IPS-NIHi11 (cell line): ENCODE results near the gene ALPG.
"Not testable (repeated sequence)": the region's sequence is repeated elsewhere in the genome, so short reads cannot be mapped to it uniquely, and the experiment has no call there.

ENCODE experiments used
- DNase-seq: peaks from one replicate; pipeline ENCODE4 v3.0.0; 2012; ENCODE audit warnings: mixed read lengths, low spot score

Gene ALPG

DNA sequence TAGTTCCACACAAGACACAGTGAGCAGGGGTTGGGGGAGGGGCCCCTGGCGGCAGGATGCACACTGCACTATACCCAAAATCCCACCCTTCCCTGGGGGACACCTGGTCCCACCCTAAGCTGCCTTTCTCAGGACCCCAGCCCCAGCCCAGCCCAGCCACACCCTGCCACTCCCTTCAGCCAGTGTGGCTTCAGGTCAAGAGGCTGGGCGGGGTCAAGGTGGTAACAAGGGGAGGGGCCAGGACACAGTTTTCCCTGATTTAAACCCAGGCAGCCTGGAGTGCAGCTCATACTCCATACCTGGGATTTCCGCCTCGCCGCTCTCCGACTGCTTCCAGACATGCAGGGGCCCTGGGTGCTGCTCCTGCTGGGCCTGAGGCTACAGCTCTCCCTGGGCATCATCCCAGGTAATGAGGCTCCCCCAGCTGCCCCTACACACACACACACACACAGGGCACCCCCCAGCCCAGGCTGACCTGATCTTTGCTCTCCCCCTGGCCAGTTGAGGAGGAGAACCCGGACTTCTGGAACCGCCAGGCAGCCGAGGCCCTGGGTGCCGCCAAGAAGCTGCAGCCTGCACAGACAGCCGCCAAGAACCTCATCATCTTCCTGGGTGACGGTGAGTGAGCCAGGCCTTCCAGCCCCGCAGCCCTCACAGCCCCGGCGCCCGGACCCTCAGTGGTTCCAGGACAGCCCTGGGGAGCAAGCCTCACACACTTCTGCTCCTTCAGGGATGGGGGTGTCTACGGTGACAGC, at the start of gene ALPG:
Gene ALPG, plus strand, starts transcription at position 289 of the 755 bp plus-strand sequence. Its CDS starts 51 bp downstream, at position 340.
- DNase-seq: peak; percentile 49

DNA sequence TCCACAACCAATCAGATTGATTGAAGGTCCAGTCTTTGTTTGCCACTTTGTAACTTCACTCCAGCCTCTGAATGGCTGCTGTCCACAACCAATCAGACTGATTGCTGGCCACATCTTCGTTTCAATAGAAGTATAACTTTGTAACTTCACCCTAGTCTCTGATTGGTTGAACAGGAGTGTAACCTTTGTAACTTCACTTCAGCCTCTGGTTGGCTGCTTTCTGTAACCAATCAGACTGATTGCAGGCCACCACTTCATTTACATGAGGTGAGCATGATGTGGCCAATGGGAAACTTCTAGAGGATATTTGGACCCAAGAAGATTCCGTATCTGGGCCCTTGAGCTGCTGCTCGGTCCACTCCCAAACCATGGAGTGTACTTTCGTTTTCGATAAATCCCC, 45.0 kb upstream of the ALPG start:
- DNase-seq: no peak

DNA sequence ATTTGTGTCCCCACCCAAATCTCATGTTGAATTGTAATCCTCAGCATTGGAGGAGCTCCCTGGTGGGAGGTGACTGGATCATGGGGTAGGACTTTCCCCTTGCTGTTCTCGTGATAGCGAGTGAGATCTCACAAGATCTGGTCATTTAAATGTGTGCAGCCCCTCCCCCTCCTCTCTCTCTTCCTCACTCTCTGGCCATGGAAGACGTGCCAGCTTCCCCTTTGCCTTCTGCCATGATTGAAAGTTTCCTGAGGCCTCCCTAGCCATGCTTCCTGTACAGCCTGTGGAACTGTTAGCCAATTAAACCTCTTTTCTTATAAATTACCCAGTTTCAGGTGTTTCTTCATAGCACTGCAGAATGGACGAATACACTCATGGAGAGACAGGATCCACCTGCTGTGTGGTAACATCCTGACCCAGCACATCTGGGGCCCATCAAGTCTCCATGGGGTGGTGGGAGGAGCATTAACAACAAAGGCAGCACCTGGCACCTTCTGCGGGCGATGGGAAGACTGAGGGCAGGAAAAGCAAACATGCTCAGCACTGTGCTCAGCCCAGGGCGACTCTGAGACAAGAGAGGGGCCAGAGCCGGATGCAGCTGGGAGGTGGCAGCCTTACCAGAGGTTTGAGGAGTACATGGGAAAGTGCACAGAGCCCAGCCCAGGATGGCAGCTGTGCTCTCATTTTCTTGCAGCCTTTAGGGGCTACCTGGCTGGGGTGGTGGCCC, 44.3 kb upstream of the ALPG start:
- DNase-seq: no peak

DNA sequence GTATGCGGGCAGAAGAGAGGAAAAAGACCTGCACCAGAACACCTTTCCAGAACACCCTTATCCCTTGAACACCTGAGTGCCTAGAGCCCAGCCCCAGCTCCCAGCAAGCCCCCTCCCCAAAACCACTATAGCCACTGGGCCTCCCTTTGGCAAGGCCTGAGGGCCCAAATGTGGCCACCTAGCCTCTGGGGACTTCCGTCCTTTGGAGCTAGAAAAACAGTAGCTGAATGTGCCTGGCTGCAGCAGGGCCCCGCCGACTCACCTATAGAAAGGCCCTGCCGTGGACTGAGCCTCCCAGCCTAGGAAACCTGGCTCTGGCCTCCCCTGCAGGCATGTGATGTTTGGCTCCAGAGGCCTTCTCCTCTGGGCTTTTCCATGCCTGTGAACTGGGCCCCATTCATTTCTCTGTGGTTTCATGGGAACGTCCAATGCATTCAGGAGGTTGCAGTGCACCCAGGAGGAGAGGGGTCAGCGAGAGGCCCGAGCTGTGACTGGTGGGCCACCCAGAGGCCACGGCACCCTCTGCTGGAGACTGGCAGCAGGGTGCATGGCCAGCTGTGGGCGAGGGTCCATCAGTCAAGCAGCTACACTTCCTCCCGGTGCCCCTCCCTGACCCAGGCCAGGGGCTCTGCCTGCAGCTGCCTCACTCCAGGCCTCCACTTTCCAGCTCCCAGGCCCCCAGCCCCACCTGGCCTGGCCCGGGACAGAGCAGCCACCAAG, 43.4 kb upstream of the ALPG start:
- DNase-seq: not testable (repeated sequence)

DNA sequence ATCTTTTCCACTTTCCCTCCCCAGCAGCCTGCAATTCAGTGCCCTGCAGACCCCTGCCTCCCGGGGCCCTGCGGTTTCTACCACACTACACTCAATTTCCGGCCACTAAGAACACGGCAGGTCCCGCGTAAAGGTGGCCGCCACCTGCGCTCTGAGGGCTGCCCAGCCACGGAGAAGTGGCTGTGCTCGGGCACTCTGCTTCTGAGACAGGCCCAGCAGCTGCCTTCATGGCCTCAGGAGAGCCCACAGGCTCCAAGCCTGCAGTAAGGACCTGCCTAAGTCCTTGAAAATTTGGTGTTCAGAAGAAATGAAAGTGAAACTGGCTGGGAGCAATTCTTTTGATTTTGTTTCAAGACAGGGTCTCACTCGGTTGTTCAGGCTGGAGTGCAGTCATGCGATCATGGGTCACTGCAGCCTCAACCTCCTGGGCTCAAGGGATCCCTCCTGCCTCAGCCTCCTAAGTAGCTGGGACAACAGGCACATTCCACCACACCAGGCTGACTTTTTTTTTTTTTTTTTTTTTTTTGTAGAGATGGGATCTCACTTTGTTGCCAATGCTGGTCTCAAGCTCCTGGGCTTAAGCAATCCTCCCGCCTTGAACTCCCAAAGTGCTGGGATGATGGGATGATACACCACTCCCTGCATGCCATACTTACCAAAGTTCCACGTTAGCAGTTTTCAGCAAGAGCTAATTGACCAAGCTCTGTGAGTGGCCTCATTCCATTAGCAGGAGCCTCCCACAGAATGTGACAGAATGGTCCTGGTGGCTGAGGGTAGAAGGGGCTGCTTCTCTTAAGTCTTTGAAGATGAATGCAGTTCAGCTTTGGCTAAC, 42.6 kb upstream of the ALPG start:
- DNase-seq: no peak

DNA sequence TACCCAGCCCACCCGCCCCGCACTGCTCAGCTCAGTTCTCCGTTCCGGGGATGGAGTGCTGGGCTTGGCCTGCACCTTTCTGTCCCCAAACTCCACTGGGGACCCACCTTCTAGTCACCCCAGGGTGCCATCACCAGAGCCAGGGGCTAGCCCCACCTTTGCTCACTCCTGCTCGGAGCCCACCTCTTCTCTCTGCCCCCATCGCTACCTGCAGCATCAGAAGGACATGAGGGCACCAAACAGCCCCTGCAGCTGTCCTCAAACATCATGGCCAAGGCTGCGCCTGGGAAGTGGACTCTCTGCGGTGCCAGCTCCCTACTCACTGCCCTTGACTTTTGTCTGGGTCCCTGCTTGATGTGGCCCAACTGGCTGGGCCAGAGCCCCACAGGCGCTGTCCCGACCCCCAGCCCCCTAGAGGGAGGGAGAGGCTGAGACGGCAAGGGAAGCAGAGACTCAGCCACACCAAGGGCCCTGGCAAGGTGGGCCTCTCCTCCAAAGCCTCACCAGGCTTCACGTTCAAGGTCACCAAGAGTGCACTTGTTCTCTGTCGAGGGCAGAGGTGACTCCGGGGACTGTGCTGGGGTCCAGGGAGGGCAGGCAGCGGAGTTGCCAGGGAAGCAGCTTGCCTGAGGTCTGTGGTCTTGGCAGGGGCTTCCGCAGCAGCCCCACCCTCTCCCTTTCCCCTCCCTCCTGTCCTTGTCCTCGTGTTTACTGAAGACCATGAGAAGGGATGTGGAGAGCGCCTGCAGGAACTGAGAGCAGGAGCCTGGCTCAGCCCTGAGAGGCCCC, 41.6 kb upstream of the ALPG start:
- DNase-seq: not testable (repeated sequence)

DNA sequence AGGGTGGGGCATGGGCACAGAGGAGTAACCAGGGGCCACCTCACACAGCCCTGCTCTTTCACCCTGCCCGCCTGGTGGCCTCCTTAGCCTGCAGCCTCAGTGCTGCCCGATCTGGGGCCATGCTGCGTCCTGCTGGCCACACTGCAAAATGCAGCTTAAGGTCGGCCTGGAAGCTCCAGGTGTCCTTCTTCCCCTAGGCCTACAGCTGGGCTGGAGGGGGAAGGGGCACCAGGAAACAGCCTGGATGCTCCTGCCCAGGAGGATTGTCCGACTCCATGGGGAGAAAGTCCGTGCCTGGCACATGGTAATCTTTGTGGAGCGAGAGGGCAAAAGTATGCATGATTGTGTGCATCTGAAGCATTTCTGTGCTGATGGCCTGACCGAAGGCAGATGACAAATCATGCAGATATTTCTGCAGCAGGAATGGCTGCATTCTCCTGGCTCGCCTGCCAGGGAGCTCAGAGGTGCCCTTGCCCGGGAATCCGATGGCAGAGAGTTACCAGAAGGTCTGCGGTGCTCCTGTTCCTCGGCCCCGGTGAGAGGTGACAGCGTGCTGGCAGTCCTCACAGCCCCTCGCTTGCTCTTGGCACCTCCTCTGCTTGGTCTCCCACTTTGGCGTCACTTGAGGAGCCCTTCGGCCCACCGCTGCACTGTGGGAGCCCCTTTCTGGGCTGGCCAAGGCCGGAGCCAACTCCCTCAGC, 40.9 kb upstream of the ALPG start:
- DNase-seq: peak; percentile 75

DNA sequence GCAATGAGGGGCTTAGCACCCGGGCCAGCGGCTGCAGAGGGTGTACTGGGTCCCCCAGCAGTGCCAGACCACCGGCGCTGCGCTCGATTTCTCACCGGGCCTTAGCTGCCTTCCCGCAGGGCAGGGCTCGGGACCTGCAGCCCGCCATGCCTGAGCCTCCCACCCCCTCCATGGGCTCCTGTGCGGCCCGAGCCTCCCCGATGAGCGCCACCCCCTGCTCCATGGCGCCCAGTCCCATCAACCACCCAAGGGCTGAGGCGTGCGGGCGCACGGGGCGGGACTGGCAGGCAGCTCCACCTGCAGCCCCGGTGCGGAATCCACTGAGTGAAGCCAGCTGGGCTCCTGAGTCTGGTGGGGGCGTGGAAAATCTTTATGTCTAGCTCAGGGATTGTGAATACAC, 40.2 kb upstream of the ALPG start:
- DNase-seq: not testable (repeated sequence)

DNA sequence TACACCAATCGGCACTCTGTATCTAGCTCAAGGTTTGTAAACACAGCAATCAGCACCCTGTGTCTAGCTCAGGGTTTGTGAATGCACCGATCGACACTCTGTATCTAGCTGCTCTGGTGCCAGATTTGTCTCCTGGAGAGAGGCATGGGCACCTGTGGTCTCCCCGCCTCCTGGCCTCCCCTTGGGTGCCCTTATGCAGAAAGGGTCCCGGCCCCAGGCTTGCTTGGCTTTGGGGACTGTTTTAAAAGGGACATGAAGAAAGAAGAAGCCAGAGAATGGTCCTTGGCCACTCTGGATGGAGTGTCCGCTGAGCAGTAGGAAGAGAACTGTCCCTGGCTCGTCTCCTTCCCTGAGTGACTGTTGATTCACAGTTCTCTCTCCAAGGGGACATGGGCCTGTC, 39.6 kb upstream of the ALPG start:
- DNase-seq: no peak

DNA sequence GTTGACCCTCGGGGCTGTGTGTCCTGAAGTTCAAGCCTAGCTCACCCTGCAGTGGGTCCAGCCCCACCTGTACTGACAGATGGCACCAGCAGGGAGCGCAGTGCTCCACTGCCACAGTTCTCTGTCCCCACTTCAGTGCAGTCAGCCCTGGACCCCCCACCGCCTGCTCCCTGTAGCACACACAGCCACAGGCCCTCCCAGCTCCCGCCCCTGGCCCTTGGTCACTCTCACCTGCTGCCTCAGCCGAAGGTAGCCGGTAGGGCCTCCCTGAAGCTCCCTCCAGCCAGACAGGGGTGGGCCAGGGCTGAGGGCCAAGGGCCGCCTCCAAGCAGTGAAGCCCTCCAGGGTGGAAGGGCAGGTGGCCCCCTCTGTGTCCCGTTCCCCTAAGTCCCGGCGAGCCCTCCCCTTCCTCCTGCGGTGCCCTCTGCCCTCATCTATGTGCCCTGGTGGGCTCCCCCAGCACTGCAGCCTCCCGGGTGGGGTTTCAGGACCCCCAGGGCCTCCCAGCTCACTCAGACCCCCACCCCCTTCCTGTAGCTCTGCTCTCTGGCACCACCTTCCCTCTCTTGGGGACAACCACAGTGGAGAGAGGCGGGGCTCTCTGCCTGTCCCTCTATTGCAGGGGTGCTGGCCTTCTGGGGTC, 38.9 kb upstream of the ALPG start:
- DNase-seq: peak; percentile 74

DNA sequence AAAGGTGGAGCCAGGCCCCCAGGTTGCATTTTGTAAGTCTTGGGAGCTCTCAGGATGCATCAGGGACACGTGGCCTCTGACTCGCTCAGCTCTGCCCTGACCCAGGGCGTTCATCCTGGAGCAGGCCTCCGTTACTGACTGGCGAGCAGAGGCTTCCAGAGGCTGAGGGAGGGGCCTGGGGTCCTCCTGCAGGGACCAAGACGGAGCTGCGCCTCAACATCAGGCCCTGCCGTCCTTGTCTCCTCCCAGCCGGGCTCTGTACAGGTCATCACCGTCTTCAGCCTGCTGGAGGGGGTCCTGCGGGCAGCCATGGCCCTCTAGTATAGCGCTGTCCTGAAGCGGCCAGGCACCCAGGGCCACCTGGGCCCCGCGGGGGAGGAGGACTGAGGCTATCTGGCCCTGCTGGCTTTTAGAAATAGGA, 38.3 kb upstream of the ALPG start:
- DNase-seq: no peak

DNA sequence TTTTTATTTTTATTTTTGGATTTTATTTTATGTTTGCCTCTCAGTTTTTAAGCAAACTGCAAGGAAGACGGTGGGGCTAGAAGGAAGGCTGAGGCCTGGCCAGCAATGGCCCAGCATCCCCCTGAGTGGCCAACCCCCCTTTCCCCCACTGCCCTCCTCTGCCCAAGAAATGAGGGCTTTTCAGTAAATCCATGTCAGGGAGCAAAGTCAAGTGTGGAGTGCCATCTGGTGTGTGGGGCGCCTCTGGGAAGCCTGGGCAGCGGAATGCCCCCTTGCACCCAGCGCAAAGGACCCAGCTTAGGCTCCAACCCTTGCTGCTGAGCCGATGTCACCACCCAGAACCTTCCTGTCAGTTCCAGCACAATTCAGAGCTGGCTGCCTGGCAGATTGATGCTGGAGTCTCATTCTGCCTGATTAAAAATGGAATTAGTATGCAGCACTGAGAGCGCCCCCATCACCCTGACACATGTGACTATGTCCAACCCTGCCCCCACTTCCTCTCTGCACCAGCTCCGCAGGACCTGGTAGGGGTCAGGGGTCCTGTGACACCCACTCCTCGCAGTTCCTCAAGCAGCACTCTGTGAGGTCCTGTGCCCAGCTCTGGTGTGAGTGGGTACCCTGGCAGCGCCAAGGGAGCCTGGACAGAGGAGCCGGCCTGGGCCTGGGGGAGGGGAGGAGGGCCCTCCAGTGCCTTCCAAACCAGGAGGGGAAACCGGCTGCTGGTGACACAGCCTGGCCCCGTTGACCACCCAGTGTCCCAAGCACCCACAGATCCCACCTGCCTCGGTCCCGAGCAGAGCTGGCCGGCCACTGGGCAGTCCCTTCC, 37.3 kb upstream of the ALPG start:
- DNase-seq: no peak

DNA sequence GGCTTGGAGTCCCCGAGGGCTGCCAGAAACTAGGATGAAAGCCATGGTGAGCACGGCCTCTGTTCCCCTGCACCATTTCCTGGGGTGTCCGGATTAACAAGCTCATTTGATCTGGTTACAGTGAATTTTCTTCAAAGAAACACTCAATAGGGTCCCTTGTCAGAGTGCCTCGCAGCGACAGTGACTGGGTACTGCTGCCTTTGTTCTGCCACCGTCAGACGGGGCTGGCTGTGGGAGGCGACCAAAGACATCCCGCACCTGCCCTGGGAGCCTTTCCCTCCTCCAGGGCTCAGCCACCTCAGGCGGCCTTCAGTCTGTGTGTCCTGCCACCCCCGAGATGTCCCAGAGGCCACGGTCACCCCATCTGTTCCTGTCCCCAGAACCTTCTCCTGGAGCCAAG, 36.6 kb upstream of the ALPG start:
- not testable (repeated sequence) for DNase-seq

DNA sequence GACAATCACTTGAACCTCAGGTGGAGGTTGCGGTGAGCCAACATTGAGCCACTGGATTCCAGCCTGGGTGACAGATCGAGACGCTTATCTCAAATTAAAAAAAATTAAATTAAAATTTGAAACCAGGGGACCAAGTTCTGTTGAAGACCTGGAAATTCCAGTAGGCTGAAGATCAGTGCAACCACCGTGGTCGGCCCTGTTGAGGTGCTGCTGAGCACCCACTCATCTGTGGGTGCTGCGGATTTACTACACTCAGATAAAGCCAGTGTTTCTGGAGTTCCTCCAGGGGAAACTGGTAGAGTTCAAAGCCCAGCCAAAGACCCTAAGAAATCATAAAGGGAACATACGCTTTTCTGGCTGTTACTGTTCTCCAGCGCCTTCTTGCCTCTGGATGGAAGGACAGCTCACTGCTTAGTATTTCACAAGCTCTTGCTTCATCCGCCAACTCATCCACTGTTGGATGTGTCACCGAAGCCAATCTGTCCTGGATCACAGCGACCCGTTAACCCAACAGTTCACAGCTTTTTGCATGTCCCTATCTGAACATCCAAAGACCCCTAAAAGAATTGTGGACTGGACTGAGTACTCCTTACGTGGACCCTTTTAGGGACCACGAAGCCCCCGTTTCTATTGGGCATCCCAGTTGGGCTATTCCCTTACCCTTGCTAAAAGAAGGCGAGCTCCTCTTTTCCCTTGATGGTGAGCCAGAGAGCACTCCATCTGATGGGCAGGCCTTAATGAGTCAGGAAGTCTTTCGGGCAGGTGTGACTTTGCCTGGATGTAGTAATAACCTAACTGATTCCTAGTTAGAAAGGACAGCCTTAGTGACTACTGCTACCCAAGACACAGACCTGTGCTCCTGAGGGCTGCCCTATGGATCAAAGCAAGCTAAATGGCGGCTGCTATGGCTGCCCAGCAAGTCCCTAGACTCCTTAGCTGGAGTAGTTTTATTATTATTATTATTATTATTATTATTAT, 34.1 kb upstream of the ALPG start:
- peak; percentile 1 for DNase-seq

DNA sequence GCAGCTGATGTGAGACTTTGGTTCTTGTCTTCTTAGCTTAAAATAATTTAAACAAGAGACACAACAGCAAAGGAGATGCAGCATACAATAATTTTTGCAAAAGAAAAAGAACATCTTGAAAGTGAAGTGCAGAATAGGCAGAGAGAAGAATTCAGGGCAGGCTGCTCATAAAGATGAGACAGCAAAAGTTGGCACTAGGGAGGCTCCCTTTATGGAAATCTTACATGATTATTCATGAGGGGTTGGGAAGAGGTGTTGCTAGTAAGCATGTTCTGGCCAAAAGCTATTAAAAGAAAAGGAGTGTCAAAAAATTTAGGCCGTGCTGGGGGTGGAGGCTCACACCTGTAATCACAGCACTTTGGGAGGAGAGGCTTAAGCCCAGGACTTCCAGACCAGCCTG, 32.3 kb upstream of the ALPG start:
- DNase-seq: peak; percentile 2

DNA sequence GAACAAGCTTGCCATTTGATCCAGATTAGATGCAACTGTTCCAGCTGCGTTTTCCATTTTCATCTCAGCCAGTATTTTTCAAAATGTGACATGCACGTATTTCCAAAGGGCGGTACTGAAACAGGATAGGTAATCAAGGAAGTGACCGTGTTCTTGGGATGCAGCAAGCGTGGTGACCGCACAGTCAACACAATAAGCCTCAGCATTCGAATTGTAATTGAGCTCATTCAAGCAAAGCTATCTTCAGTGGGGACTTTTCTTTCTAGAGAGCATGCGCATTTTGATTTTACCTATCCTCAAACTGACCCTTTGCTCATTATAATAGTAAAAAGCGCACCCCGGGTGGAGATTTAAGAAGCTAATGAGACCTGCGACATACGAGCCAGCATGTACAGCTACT, 31.5 kb upstream of the ALPG start:
- DNase-seq: peak; percentile 30

DNA sequence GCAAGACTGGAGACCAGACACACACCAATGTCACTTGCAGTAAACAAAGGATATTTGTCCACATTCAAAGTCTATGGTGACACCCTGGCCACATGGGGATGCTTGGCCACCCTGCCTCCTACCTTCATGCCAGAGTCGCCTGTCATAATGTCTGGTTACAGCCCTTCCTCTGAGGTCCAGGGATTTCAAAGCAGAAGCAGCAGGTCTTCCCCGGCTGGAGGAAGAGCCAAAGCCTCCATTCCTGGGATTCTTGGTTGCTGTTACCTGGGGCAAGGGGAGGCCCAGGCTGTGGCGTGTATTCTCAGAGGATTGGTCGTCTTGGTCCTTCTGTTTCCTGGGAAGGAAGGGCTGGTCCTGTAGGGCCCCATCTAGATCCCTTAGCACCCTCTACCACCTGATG, 30.4 kb upstream of the ALPG start:
- peak; percentile 11 for DNase-seq

DNA sequence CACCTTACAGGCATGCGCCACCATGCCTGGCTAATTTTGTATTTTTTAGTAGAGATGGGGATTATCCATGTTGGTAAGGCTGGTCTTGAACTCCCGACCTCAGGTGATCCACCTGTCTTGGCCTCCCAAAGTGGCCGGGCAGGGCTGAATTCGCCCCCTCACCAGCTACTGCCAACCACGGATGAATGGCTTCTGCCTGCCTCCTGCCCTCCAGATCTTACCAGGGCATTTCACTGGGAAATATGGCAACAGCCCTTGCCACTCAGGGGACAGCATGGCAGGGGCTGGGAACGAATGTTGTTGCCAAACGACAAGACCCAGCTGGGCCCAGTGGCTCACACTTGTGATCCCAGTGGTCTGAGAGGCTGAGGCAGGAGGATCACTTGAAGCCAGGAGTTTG, 29.9 kb upstream of the ALPG start:
- no peak for DNase-seq
